Neutrophil (primary cell): ENCODE measurements around the gene ACAN.

Experiments
- H3K27ac ChIP-seq: fragments of 200-600 bp; sonication (generic); 2 replicates; pipeline ENCODE4 v1.5.1; 2016; ENCODE audit warnings: mild to moderate bottlenecking, moderate library complexity
- H3K27me3 ChIP-seq: fragments of 200-600 bp; sonication (generic); 2 replicates; pipeline ENCODE4 v1.6.0; 2016; ENCODE audit warnings: mild to moderate bottlenecking
- H3K36me3 ChIP-seq: fragments of 200-600 bp; sonication (generic); 2 replicates; pipeline ENCODE4 v1.5.1; 2017
- H3K4me1 ChIP-seq, 2 experiments: fragments of 200-600 bp in 1 of 2; sonication (generic) in 1 of 2; 1 replicate in 1 of 2; 2 replicates in 1 of 2; pipeline versions ENCODE4 v1.5.1 to v1.6.1; 2013 to 2016; ENCODE audit warnings: low read depth in 1 of 2, low read length in 1 of 2, mild to moderate bottlenecking in 1 of 2, moderate library complexity in 1 of 2; ENCODE audit not compliant: control insufficient read depth in 1 of 2, insufficient read depth in 1 of 2
- H3K4me3 ChIP-seq, 2 experiments: fragments of 200-600 bp in 1 of 2; sonication (generic) in 1 of 2; 1 replicate in 1 of 2; 2 replicates in 1 of 2; pipeline ENCODE4 v1.5.1; 2013 to 2016; ENCODE audit warnings: low read depth in 1 of 2, low read length in 1 of 2, mild to moderate bottlenecking in 1 of 2, moderate library complexity in 1 of 2
- H3K9me3 ChIP-seq: fragments of 200-600 bp; sonication (generic); 2 replicates; pipeline ENCODE4 v1.5.1; 2016
- CTCF ChIP-seq: fragments of 200-600 bp; sonication (generic); IDR thresholded peaks from 2 replicates; pipeline ENCODE4 v1.5.1; 2016; ENCODE audit warnings: antibody characterized with exemption

ACAN gene

GRCh38 chr15:88878720-88879184, 75.5 kb downstream of the ACAN start:
- H3K27ac ChIP-seq, result no peak overlapping the region

GRCh38 chr15:88880944-88881740, 77.9 kb downstream of the ACAN start:
- Histone ChIP-seq H3K27me3 (no peaks in the 10 kb centered on the region), H3K4me3 (no peak overlapping the region), H3K4me1 (no peaks in the 10 kb centered on the region), H3K36me3 (no peaks in the 10 kb centered on the region), H3K9me3 (no peaks in the 10 kb centered on the region), H3K27ac (no peak overlapping the region)
- no peak for TF ChIP-seq CTCF

More at GRCh38 chr15:88878720-88879184, 75.5 kb downstream of the ACAN start:
- Histone ChIP-seq H3K4me3 (no peak overlapping the region), H3K27me3 (no peaks in the 10 kb centered on the region), H3K36me3 (no peaks in the 10 kb centered on the region), H3K4me1 (no peaks in the 10 kb centered on the region), H3K9me3 (no peaks in the 10 kb centered on the region)
- no peak for TF ChIP-seq CTCF

GRCh38 chr15:88881775-88882174, 78.5 kb downstream of the ACAN start:
- no peak for TF ChIP-seq CTCF

GRCh38 chr15:88882785-88883184, 79.5 kb downstream of the ACAN start:
- Histone ChIP-seq H3K9me3 (no peaks in the 10 kb centered on the region), H3K4me1 (no peaks in the 10 kb centered on the region), H3K4me3 (no peak overlapping the region), H3K27me3 (no peaks in the 10 kb centered on the region), H3K27ac (no peak overlapping the region), H3K36me3 (no peaks in the 10 kb centered on the region)
- no peak for TF ChIP-seq CTCF

More at GRCh38 chr15:88881775-88882174, 78.5 kb downstream of the ACAN start:
- Histone ChIP-seq H3K36me3 (no peaks in the 10 kb centered on the region), H3K4me1 (no peaks in the 10 kb centered on the region), H3K9me3 (no peaks in the 10 kb centered on the region), H3K27me3 (no peaks in the 10 kb centered on the region), H3K27ac (no peak overlapping the region), H3K4me3 (no peak overlapping the region)

- TF ChIP-seq CTCF, result no peak
- H3K36me3 ChIP-seq, result no peaks in the 10 kb centered on the region
- H3K4me1 ChIP-seq, result no peaks in the 10 kb centered on the region
- H3K9me3 ChIP-seq, result no peaks in the 10 kb centered on the region
- H3K4me3 ChIP-seq, result no peak overlapping the region
- no peak overlapping the region for H3K27ac ChIP-seq
- no peaks in the 10 kb centered on the region for H3K27me3 ChIP-seq
These were observed 83.9 kb downstream of the ACAN start for GRCh38 chr15:88887068-88887580.
